ENCODE results near the gene ABHD5.
"Not testable (repeated sequence)": the region's sequence is repeated elsewhere in the genome, so short reads cannot be mapped to it uniquely, and the experiment has no call there.

DNA sequence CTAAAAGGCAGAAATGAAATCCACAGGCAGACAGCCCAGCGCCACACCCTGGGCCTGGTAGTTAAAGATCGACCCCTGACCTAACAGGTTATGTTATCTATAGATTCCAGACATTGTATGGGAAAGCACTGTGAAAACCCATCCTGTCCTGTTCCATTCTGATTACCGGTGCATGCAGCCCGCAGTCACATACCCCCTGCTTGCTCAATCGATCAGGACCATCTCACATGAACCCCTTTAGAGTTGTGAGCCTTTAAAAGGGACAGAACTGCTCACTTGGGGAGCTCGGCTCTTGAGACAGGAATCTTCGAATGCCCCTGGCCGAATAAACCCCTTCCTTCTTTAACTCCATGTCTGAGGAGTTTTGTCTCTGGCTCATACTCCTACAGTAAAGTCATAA is 12.4 kb upstream of the ABHD5 start:
- not testable (repeated sequence) for TF ChIP-seq POLR2A (IDR thresholded peaks at IDR 0.05; ENCODE audit: low read depth, low read length); POLR2AphosphoS5 (IDR thresholded peaks at IDR 0.05; ENCODE audit: low read depth, low read length); TAF1 (IDR thresholded peaks at IDR 0.05; ENCODE audit: borderline replicate concordance, low read depth, low read length)
